ENCODE data around the gene CUZD1.
"Not testable (repeated sequence)": the region's sequence is repeated elsewhere in the genome, so short reads cannot be mapped to it uniquely, and the experiment has no call there.

DNA sequence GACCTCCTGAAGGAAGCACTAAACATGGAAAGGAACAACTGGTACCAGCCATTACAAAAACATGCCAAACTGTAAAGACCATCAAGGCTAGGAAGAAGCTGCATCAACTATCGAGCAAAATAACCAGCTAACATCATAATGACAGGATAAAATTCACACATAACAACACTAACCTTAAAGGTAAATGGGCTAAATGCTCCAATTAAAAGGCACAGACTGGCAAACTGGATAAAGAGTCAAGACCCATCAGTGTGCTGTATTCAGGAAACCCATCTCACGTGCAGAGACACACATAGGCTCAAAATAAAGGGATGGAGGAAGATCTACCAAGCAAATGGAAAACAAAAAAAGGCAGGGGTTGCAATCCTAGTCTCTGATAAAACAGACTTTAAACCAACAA lies 23.1 kb upstream of the CUZD1 start:
- not testable (repeated sequence) for TF ChIP-seq TOX (CRISPR knock-in tag; IDR thresholded peaks at IDR 0.05; ENCODE audit: borderline replicate concordance); BACH2 (CRISPR knock-in tag; IDR thresholded peaks at IDR 0.05; ENCODE audit: borderline replicate concordance); RARB (CRISPR knock-in tag; IDR thresholded peaks at IDR 0.05); ISL1 (CRISPR knock-in tag; IDR thresholded peaks at IDR 0.05); ESRRG (CRISPR knock-in tag; IDR thresholded peaks at IDR 0.05); ZNF70 (CRISPR knock-in tag; IDR thresholded peaks at IDR 0.05); ZC3H10 (CRISPR knock-in tag; IDR thresholded peaks at IDR 0.05)
- TF ChIP-seq, protein P1, sequence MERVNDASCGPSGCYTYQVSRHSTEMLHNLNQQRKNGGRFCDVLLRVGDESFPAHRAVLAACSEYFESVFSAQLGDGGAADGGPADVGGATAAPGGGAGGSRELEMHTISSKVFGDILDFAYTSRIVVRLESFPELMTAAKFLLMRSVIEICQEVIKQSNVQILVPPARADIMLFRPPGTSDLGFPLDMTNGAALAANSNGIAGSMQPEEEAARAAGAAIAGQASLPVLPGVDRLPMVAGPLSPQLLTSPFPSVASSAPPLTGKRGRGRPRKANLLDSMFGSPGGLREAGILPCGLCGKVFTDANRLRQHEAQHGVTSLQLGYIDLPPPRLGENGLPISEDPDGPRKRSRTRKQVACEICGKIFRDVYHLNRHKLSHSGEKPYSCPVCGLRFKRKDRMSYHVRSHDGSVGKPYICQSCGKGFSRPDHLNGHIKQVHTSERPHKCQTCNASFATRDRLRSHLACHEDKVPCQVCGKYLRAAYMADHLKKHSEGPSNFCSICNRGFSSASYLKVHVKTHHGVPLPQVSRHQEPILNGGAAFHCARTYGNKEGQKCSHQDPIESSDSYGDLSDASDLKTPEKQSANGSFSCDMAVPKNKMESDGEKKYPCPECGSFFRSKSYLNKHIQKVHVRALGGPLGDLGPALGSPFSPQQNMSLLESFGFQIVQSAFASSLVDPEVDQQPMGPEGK (CRISPR knock-in tag; IDR thresholded peaks at IDR 0.05; ENCODE audit: borderline replicate concordance): not testable (repeated sequence)
